C4-2B (cell line): ENCODE measurements around the gene SOX6.

ENCODE experiments used
- H3K27ac ChIP-seq: fragments of 450-650 bp; 2 replicates; pipeline ENCODE4 v1.5.1; 2017
- ZFX ChIP-seq: fragments of 450-650 bp; IDR thresholded peaks from 2 replicates; pipeline ENCODE4 v1.6.1; 2017
- TF ChIP-seq, protein P1 (sequence below): fragments of 450-650 bp; conservative IDR thresholded peaks from 2 replicates; pipeline ENCODE4 v1.5.1; 2017; ENCODE audit warnings: mild to moderate bottlenecking

Gene SOX6

DNA sequence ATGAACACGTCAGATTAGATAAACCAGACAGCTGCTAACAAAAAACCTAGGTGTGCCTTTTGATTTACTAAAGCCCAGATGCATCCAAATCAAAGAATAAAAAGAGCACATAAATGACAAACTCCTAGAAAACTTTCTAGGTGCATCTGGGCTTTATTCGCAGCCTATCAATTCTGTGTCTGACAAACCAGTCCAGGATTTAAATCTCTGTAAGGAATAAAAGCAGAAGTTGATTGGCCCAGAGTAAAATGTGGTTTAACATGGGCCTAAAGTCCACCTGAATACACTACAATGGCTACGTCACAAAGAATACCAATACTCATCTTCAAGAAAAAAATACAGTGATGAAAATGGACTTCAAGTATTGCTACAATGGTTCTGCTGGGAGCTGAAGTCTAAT, 66.8 kb downstream of the SOX6 start:
- no peak for TF ChIP-seq ZFX
- TF ChIP-seq, protein P1, sequence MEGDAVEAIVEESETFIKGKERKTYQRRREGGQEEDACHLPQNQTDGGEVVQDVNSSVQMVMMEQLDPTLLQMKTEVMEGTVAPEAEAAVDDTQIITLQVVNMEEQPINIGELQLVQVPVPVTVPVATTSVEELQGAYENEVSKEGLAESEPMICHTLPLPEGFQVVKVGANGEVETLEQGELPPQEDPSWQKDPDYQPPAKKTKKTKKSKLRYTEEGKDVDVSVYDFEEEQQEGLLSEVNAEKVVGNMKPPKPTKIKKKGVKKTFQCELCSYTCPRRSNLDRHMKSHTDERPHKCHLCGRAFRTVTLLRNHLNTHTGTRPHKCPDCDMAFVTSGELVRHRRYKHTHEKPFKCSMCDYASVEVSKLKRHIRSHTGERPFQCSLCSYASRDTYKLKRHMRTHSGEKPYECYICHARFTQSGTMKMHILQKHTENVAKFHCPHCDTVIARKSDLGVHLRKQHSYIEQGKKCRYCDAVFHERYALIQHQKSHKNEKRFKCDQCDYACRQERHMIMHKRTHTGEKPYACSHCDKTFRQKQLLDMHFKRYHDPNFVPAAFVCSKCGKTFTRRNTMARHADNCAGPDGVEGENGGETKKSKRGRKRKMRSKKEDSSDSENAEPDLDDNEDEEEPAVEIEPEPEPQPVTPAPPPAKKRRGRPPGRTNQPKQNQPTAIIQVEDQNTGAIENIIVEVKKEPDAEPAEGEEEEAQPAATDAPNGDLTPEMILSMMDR, result no peak
- no peak overlapping the region for H3K27ac ChIP-seq

DNA sequence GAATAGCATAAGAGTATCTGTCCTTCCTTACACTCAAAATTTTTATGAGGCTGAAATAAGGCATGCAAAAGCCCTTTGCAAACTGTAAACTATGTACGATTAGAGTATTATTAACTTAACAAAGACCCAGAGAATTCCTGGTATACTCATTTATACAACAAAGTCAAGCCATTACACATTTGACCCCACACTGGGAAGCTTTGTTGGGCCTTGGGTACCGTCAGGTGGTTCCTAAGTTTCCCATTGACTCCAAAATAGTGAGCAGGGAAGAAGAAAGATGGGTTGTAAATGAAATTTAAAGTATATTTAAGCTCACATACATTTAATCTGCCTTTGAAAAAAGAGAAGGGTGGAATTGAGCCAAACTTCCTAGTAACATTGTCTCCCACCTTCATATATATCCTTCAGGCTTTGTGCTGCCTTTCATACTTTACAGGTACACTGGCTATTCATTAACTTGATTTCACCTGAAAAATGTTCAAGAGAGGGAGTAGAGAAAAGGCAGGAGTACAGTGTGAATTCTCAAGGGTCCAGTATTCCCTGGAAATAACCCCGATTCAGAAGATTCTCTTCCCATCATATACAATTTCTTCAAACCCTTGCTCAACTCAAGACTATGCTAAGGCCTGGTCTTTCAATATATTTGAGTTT, 68.6 kb downstream of the SOX6 start:
- H3K27ac ChIP-seq, result no peak overlapping the region
- TF ChIP-seq ZFX, result no peak
- TF ChIP-seq, protein P1, result no peak

DNA sequence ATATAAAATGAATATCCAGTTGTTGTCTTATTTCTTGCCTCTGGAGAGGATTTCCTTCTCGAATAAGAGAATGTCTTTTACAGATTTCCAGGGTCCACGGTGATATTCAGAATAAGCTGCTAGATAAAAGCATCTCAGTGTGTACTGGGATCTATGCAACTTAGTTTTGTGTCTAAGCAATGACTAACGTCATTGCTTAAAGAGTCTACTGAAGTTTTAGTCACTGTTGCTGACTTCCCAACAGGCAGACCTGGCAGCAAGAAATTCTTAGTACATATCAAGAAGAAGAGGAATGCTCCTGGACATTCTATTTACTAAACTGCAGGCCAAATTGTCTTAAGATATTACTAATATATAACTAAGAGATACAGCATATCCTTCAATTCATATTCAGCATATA, 70.3 kb downstream of the SOX6 start:
- no peak overlapping the region for H3K27ac ChIP-seq
- TF ChIP-seq ZFX, result no peak
- TF ChIP-seq, protein P1, result no peak

DNA sequence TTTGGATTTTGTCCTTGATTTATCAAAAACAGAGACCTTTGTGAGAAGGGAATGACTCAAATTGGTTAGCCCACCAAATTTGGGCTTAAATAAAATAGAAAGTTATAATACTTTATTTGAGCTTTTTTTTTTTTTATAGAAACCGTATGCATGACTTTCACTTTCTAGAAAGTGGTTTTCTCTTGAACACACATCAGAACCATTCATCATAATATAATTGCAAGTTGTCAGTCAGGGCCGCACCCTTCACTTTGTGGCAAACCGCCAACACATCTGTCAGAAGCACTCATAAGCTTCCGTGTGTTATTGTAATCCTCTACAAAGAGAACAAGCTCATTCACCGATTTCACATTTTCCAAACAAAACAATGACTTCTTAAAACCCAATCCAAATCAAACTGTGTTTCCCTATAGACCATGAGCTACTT, 76.1 kb downstream of the SOX6 start:
- TF ChIP-seq ZFX, result no peak
- TF ChIP-seq, protein P1, result no peak
- no peak overlapping the region for H3K27ac ChIP-seq

- TF ChIP-seq, protein P1, result no peak
- TF ChIP-seq ZFX, result no peak
- no peak overlapping the region for H3K27ac ChIP-seq
Measured at GRCh38 chr11:16279524-16279923, 76.8 kb downstream of the SOX6 start.

DNA sequence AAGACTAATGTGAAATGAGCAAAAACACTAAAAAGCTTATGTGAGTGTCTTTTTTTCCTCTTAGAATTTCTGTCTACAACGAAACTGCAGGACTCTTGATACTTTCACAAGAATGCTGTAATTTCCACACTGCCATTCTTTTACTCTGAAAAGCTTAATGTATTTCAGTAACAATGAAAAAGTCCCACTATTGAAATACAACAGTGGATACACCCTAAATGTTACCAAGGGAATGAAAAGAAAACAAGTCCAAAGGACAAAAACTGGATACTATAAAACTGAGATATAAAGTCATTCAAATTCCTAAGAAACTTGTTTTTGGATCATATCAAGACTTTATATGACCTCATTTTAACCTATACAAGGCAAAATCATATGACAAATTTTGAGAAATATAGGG, 77.4 kb downstream of the SOX6 start:
- TF ChIP-seq, protein P1, result no peak
- TF ChIP-seq ZFX, result no peak

DNA sequence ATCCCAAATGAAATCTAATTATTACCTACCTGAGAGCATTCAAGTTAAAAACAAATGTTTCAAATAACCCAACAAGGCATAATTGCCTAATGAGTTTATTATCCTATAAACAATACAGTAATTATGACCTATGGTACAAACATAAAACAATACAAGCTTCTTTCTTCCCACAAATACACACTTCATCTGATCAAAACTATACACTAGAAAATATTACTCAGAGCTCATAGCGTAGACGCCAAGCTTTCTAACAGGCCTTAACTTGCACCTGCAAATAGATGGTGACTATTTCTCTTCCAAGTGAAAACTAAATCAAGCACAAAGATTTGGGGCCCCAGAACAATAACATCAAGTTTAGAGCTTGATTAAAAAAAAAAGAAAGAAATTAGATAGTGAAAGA, 78.1 kb downstream of the SOX6 start:
- H3K27ac ChIP-seq, result no peak overlapping the region
- TF ChIP-seq, protein P1, result no peak
- no peak for TF ChIP-seq ZFX

More for the DNA sequence above, 77.4 kb downstream of the SOX6 start:
- H3K27ac ChIP-seq, result no peak overlapping the region
